SH-SY5Y (cell line): ENCODE measurements around the gene EHD1.

Experiments
- GATA2 ChIP-seq: IDR thresholded peaks from 2 replicates; pipeline ENCODE4 v1.6.1; 2011; ENCODE audit warnings: mild to moderate bottlenecking, low read depth, low read length
- GATA3 ChIP-seq: IDR thresholded peaks from 2 replicates; pipeline ENCODE4 v1.6.1; 2011; ENCODE audit warnings: low read depth, mild to moderate bottlenecking, low read length, moderate library complexity

GRCh38 chr11:64923151-64923661 is 44.8 kb upstream of the EHD1 start:
- TF ChIP-seq GATA3 (no peak), GATA2 (no peak)
